Small intestine (tissue), 7 donors: Measurements from ENCODE around the gene VILL. TPM values are rescaled to one million over a fixed set of nuclear protein-coding genes. Genes with fewer than 3 reads are reported as not detected.

Source experiments
- DNase-seq, 2 donors: peaks; one replicate each; pipeline versions ENCODE4 v3.0.0 to v3.0.0-alpha.2; 2013
- FAIRE-seq: peaks from 2 replicates; lab custom pipeline; 2012; peaks lifted over from hg19 to GRCh38; lab: Jason Lieb, UNC
- H3K27ac ChIP-seq, 3 donors: one replicate each; pipeline ENCODE4 v1.5.1; 2013; ENCODE audit warnings: low read length in 2 of 3, mild to moderate bottlenecking in 2 of 3, control low read depth in 1 of 3, inconsistent platforms in 1 of 3, low read depth in 1 of 3, moderate library complexity in 1 of 3
- H3K27me3 ChIP-seq, 3 donors: one replicate each; pipeline ENCODE4 v1.6.1; 2013; ENCODE audit warnings: low read length in 3 of 3, inconsistent platforms in 1 of 3; ENCODE audit not compliant: control insufficient read depth in 3 of 3, insufficient read depth in 3 of 3
- H3K36me3 ChIP-seq, 3 donors: one replicate each; pipeline ENCODE4 v1.6.1; 2013; ENCODE audit warnings: low read length in 3 of 3, inconsistent platforms in 1 of 3, low read depth in 1 of 3, mild to moderate bottlenecking in 1 of 3, moderate library complexity in 1 of 3; ENCODE audit not compliant: control insufficient read depth in 3 of 3, insufficient read depth in 2 of 3
- H3K4me1 ChIP-seq, 3 donors: one replicate each; pipeline ENCODE4 v1.6.1; 2013; ENCODE audit warnings: low read length in 2 of 3, inconsistent platforms in 1 of 3, low read depth in 1 of 3, mild to moderate bottlenecking in 1 of 3, moderate library complexity in 1 of 3; ENCODE audit not compliant: control insufficient read depth in 3 of 3, insufficient read depth in 2 of 3
- H3K4me3 ChIP-seq, 3 donors: one replicate each; pipeline ENCODE4 v1.5.1; 2013; ENCODE audit warnings: low read length in 3 of 3, control low read depth in 1 of 3, inconsistent platforms in 1 of 3, low read depth in 1 of 3, mild to moderate bottlenecking in 1 of 3, moderate library complexity in 1 of 3
- H3K9me3 ChIP-seq, 2 donors: one replicate each; pipeline ENCODE4 v1.6.1; 2013; ENCODE audit warnings: low read depth in 1 of 2, low read length in 1 of 2; ENCODE audit not compliant: control insufficient read depth in 2 of 2, insufficient read depth in 1 of 2
- WGBS, 3 donors: extraction: QIAGEN DNeasy Blood & Tissue Kit; methylation state at CpG; one replicate each; pipeline ENCODE4 v1.1.7; 2013; 5-methylcytosine and 5-hydroxymethylcytosine counted together
- polyA plus RNA-seq, 4 donors: library from polyadenylated mRNA; stranded (reverse) in 3 of 4; unstranded in 1 of 4; fragments of 200-250 nt in 3 of 4; fragments of 120-200 nt in 1 of 4; gene quantifications; one replicate each; pipeline versions ENCODE4 v1.2.1 to v1.2.3, GENCODE V29; 2013
- donor health status: healthy with polysubstance abuse.
- donor health status: control.
- donor health status: control.
- donor health status: Bipolar disorder and iron deficiency.
- donor health status: healthy.

VILL gene
- polyA plus RNA-seq, 4 donors, result 57.6 to 266 (median 154) TPM

DNA sequence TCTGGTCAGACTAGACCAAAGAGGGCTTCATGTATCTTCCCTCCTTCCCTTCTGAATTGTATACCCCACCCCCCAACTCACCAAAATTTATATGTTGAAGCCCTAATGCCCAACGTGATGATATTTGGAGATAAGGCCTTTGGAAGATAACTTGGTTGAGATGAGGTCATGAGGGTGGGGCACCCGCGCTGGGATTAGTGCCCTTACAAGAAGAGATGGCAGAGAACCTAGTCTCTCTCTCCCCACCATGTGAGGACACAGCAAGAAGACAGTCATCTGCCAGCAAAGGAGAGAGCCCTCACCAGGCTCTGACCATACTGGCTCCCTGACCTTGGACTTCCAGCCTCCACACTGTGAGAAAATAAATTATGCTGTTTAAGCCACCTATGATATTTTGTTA is 25.4 kb downstream of the VILL start:
- FAIRE-seq (no peak), DNase-seq (no peak)
- H3K36me3 ChIP-seq, result peaks cover 2 to 52% (median 7%) of the 10 kb centered on the region in 3 donors
- H3K27ac ChIP-seq, result no peak overlapping the region
- H3K9me3 ChIP-seq, result peaks cover 0 to 6% of the 10 kb centered on the region in 2 donors
- 72 to 87% (median 76%) methylated on average over 3 of the region's 3 CpGs for WGBS, 3 donors
- peaks cover 0 to 13% (median 0%) of the 10 kb centered on the region in 3 donors for H3K4me1 ChIP-seq
- no peak overlapping the region for H3K4me3 ChIP-seq
- H3K27me3 ChIP-seq, result no peaks in the 10 kb centered on the region

DNA sequence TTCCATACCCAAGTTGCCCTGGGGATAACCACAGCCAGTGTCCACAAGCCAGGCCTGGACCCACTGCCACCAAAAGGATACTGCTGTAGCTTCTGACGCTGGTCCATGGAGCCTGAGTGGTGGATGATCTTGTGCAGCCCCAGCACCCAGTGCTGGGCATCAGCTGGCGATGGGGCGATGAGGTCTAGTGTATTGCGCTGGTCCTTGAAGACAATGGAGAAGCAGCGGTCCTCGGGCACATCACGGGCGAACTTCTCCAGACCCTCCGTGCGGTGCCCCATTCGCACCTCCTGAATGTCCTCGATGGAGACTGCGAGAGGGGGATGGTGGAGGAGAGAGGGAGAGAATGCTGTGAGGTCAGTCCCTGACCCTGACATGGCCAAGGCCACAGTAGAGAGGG is 25.8 kb downstream of the VILL start:
- no peak overlapping the region for H3K27ac ChIP-seq
- no peak for FAIRE-seq

DNA sequence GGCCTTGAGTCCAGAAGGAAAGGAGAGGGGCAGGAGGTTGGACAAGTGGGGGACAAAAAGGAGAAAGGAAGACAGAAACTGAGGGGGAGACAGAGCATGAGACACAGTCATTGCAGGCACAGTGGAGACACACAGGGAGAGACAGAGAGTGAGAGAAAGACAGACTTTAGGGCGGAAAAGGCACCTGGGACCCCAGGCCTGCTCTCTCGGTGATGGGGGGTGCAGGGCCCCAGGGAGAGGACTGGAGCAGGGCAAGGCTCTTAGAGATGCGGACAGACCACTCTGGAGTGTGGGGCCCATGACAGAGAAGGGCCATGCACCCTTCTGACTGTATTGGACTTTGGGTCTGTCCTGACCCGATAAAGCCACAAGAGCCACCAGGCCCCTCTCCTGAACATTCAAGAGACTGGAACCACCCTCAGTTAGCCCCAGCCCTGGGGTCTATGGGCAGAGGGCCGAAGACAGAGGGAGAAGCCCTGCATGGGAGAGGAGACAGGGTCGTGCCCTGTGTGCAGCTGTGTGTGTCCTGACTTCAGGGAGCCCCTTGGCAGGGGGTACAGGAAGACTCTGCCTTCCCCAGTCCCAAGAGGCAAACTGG is 26.4 kb downstream of the VILL start:
- DNase-seq, result no peak
- Histone ChIP-seq H3K36me3 (peaks cover 2 to 49% (median 7%) of the 10 kb centered on the region in 3 donors), H3K27me3 (no peaks in the 10 kb centered on the region), H3K4me1 (peaks cover 0 to 13% (median 0%) of the 10 kb centered on the region in 3 donors), H3K27ac (no peak overlapping the region), H3K9me3 (peaks cover 0 to 6% of the 10 kb centered on the region in 2 donors), H3K4me3 (no peak overlapping the region)
- no peak for FAIRE-seq
- WGBS, 3 donors, result 76 to 84% (median 80%) methylated on average over 6 of the region's 6 CpGs

More for the DNA sequence above, 25.8 kb downstream of the VILL start:
- H3K27me3 ChIP-seq, result no peaks in the 10 kb centered on the region
- peaks cover 2 to 49% (median 7%) of the 10 kb centered on the region in 3 donors for H3K36me3 ChIP-seq
- WGBS, 3 donors, result 98 to 99% (median 98%) methylated on average over 13 of the region's 13 CpGs
- DNase-seq, result no peak
- no peak overlapping the region for H3K4me3 ChIP-seq
- peaks cover 0 to 6% of the 10 kb centered on the region in 2 donors for H3K9me3 ChIP-seq
- H3K4me1 ChIP-seq, result peaks cover 0 to 13% (median 0%) of the 10 kb centered on the region in 3 donors

DNA sequence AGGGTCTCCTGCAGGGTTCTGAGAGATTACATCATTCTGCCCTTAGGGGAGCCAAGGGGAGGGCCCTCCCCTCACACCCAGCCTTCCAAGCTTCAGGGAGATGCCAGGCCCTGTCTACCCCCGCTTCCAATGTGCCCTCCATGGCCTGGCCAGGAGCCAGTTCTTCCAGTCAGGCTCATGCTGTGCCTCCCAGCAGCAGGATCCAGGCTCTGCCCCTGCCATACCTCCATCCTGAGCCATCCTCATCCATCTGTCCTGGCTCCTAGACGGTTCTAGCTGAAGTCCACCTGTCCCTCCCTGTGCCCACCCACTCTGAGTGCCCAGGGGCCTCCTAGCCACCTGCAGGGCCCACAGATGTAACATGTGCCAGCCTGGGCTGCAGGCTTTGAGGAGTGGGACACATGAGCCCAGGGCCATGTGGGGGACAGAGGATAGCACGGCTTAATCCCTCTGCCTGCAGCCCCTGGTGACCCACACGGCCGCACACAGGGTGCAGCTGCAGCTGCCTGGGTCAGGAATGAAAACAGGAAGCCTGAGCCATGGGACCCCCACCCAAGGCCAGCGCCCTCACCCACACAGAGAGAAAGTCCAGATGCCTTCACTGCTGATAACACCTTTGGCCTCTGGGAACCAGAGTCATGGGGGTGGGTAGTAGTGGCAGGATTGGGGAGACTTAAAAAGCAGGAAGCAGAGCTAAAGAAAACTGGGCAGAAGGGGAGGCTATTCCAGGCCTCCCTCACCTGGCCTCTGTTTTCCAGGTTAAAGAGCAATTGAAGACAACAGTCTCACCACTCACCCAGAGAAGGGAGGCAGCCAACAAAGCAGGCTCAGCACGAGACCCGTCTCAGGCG is 27.1 kb downstream of the VILL start:
- 85 to 90% (median 89%) methylated on average over 8 to 9 of the region's 9 CpGs for WGBS, 3 donors
- Histone ChIP-seq H3K4me3 (no peak overlapping the region), H3K27me3 (no peaks in the 10 kb centered on the region), H3K27ac (no peak overlapping the region), H3K36me3 (peaks cover 2 to 51% (median 7%) of the 10 kb centered on the region in 3 donors), H3K9me3 (peaks cover 0 to 6% of the 10 kb centered on the region in 2 donors), H3K4me1 (peaks cover 0 to 13% (median 0%) of the 10 kb centered on the region in 3 donors)
- no peak for FAIRE-seq
- no peak for DNase-seq

DNA sequence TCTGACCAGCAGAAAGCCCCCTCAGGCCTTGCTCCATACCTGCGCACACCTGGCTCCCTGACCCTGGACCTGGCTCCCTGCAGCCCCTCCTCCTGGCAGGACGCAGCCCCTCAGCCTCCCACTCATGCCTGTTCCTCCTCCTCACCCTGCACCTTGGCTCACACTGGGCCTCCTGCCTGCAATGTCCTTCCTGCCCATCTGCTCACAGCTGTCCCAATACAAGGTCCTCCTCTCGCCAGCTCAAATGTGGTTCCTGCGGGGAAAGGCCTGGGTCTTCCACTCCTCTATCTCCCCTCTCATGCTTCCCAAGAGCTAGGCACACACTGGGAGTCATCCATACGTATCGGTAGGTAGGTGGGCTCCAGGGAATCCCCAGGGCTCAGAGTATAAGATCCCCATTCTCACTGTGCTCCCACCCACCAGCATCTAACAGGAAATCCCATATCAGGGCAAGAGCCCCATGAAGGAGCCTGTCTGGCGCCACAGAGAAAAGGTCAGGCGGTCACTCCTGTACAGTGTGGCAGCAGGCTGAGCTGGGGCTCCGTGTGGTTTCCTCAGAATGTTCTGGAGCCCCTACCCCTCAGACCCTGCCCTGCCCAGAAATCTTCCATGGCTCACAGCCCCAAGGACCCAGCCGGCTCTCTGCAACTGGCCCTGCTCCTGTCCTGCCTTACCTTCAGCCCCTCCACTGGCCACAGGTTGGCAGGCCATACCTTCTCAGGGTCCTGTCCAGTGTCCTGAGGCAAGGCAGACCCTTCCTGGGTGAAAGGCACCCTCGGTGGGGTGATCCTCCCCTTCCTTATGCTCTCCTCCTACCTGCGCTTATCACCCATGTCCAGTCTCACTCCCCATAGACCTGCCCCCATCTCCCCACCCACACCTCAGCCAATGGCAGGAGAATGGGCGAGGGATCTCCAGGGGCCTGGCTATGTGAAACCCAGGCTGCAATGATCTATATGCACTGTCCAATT is 28.0 kb downstream of the VILL start:
- 87 to 92% (median 91%) methylated on average over 13 of the region's 13 CpGs for WGBS, 3 donors
- FAIRE-seq (no peak), DNase-seq (no peak)
- Histone ChIP-seq H3K9me3 (peaks cover 0 to 6% of the 10 kb centered on the region in 2 donors), H3K4me3 (no peak overlapping the region), H3K4me1 (peaks cover 0 to 15% (median 0%) of the 10 kb centered on the region in 3 donors), H3K27me3 (no peaks in the 10 kb centered on the region), H3K27ac (no peak overlapping the region), H3K36me3 (peaks cover 2 to 51% (median 7%) of the 10 kb centered on the region in 3 donors)

DNA sequence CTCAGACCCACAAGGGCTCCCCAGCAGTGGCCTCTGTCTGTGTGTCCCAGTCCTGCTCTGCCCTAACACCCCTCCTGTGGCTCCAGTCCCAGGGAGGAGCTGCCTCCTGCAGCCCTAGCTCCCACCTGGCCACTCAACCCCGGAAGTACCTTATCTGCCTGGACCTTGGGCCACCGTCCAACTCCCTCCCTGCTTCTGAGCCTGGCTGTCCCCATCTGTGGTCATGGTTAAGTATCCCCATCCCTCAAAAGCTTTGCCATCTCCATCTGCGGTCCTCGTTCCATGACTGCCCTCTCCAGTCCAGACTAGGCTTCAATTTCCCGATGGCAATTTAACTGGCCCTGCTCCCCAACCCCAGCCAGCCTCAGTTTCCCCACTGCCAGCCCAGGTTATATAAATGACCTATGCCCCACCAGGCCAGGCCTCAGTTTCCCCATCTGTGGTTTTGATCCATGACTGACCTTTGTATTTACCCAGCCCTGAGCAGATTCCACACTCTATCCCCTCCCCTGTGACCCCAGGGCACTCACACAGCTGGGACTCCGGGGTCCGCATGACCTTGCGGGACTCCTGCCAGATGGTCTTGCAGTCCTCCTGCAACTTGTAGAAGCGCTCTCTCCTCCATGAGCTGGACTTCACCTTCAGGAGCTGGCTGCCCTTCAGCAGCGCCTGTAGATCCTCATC is 29.2 kb downstream of the VILL start:
- no peak overlapping the region for H3K27ac ChIP-seq
- H3K4me1 ChIP-seq, result peaks cover 0 to 15% (median 0%) of the 10 kb centered on the region in 3 donors
- no peak overlapping the region for H3K4me3 ChIP-seq
- DNase-seq, result peak in 1 of 2 donors; percentile 22
- WGBS, 3 donors, result 71 to 85% (median 79%) methylated on average over 10 of the region's 10 CpGs
- H3K36me3 ChIP-seq, result peaks cover 2 to 51% (median 7%) of the 10 kb centered on the region in 3 donors
- peaks cover 0 to 6% of the 10 kb centered on the region in 2 donors for H3K9me3 ChIP-seq
- FAIRE-seq, result no peak
- H3K27me3 ChIP-seq, result no peaks in the 10 kb centered on the region

DNA sequence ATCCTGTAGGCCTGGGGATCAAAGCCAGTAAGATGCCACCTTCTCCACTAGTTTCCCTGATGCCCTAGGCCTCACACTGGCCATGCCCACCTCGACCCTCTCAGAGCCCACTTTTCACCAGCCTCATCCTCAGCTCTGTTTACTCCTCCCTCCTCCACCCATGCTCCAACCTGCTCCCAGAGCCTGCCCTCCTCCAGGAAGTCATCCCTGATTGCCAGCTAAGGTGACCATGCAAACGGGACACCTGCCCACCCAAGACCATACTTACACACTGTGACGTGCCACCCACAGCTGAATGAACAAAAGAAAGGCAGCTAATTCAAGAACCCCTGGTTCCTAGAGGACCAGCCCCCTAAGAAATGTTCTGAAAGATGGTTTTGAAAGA is 29.7 kb downstream of the VILL start:
- Histone ChIP-seq H3K4me1 (peaks cover 0 to 17% (median 0%) of the 10 kb centered on the region in 3 donors), H3K9me3 (peaks cover 0 to 6% of the 10 kb centered on the region in 2 donors), H3K27me3 (no peaks in the 10 kb centered on the region), H3K36me3 (peaks cover 2 to 51% (median 7%) of the 10 kb centered on the region in 3 donors), H3K27ac (no peak overlapping the region), H3K4me3 (no peak overlapping the region)
- DNase-seq (no peak), FAIRE-seq (no peak)
- 62 to 81% (median 73%) methylated on average over 3 of the region's 3 CpGs for WGBS, 3 donors
